SK-N-SH (cell line): ENCODE measurements around the gene VPS18.

Source experiments
- EZH2phosphoT487 ChIP-seq: fragments of 200-600 bp; sonication (generic); IDR thresholded peaks from 2 replicates; pipeline ENCODE4 v1.6.1; 2017; ENCODE audit warnings: low read depth, mixed run types, mild to moderate bottlenecking, antibody characterized with exemption, moderate library complexity, borderline replicate concordance
- NRF1 ChIP-seq: IDR thresholded peaks from 2 replicates; pipeline ENCODE4 v1.6.1; 2012; ENCODE audit warnings: low read depth, mild to moderate bottlenecking, low read length
- POLR2AphosphoS5 ChIP-seq: IDR thresholded peaks from 2 replicates; pipeline ENCODE4 v1.6.1; 2012; ENCODE audit warnings: low read depth, low read length
- RFX5 ChIP-seq: IDR thresholded peaks from 2 replicates; pipeline ENCODE4 v1.6.1; 2012; ENCODE audit warnings: mild to moderate bottlenecking, improper control_type of control experiment, low read length
- RXRA ChIP-seq: IDR thresholded peaks from 2 replicates; pipeline ENCODE4 v1.4.0; 2012; ENCODE audit warnings: low read depth, mild to moderate bottlenecking, borderline replicate concordance
- TCF12 ChIP-seq: IDR thresholded peaks from 2 replicates; pipeline ENCODE4 v1.4.0; 2012
- TF ChIP-seq, protein P1 (sequence below): fragments of 200-600 bp; sonication (generic); IDR thresholded peaks from 2 replicates; pipeline ENCODE4 v1.6.1; 2017; ENCODE audit warnings: antibody characterized with exemption, mild to moderate bottlenecking, moderate library complexity
- TF ChIP-seq, protein P2 (sequence below): IDR thresholded peaks from 2 replicates; pipeline ENCODE4 v1.4.0; 2012; ENCODE audit warnings: low read depth
- TF ChIP-seq, protein P3 (sequence below): IDR thresholded peaks from 2 replicates; pipeline ENCODE4; 2012
- TF ChIP-seq, protein P4 (sequence below): IDR thresholded peaks from 2 replicates; pipeline ENCODE4 v1.4.0; 2012; ENCODE audit warnings: low read depth, borderline replicate concordance

DNA sequence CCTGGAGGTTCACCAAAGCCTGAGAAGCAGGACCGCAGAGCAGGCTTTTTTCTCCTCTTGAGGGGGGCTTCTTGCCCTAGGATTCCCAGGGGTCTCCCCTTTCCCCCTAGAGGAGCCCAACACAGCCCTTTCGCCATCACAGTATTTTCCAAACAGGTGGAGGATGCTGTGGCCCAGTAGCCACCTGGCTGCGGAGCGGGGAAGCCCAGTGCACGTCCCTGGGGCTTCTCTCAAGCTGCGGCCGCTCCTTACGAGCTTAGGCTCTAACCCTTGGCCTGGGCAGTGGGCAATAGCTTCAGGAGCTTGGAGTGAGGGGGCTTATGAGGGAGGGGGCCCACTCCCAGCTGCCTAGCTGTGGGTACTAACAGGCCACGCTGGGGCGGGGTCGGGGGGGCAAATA lies 23.3 kb downstream of the VPS18 start:
- TF ChIP-seq TCF12 = no peak
- TF ChIP-seq, protein P1, sequence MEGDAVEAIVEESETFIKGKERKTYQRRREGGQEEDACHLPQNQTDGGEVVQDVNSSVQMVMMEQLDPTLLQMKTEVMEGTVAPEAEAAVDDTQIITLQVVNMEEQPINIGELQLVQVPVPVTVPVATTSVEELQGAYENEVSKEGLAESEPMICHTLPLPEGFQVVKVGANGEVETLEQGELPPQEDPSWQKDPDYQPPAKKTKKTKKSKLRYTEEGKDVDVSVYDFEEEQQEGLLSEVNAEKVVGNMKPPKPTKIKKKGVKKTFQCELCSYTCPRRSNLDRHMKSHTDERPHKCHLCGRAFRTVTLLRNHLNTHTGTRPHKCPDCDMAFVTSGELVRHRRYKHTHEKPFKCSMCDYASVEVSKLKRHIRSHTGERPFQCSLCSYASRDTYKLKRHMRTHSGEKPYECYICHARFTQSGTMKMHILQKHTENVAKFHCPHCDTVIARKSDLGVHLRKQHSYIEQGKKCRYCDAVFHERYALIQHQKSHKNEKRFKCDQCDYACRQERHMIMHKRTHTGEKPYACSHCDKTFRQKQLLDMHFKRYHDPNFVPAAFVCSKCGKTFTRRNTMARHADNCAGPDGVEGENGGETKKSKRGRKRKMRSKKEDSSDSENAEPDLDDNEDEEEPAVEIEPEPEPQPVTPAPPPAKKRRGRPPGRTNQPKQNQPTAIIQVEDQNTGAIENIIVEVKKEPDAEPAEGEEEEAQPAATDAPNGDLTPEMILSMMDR = no peak
- TF ChIP-seq, protein P2, sequence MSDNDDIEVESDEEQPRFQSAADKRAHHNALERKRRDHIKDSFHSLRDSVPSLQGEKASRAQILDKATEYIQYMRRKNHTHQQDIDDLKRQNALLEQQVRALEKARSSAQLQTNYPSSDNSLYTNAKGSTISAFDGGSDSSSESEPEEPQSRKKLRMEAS = no peak
- no peak for TF ChIP-seq EZH2phosphoT487
- TF ChIP-seq POLR2AphosphoS5 = no peak
- TF ChIP-seq, protein P3, sequence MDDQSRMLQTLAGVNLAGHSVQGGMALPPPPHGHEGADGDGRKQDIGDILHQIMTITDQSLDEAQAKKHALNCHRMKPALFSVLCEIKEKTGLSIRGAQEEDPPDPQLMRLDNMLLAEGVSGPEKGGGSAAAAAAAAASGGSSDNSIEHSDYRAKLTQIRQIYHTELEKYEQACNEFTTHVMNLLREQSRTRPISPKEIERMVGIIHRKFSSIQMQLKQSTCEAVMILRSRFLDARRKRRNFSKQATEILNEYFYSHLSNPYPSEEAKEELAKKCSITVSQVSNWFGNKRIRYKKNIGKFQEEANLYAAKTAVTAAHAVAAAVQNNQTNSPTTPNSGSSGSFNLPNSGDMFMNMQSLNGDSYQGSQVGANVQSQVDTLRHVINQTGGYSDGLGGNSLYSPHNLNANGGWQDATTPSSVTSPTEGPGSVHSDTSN = no peak
- TF ChIP-seq RXRA = no peak
- TF ChIP-seq, protein P4, sequence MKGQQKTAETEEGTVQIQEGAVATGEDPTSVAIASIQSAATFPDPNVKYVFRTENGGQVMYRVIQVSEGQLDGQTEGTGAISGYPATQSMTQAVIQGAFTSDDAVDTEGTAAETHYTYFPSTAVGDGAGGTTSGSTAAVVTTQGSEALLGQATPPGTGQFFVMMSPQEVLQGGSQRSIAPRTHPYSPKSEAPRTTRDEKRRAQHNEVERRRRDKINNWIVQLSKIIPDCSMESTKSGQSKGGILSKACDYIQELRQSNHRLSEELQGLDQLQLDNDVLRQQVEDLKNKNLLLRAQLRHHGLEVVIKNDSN = no peak
- no peak for TF ChIP-seq RFX5
- no peak for TF ChIP-seq NRF1
